HFFc6 (cell line): ENCODE measurements around the gene ACAA1. TPM values are rescaled to one million over a fixed set of nuclear protein-coding genes. Genes with fewer than 3 reads are reported as not detected.
A peak's percentile ranks its signal among the peaks of the same experiment; 100 is the strongest.

Experiments used
- DNase-seq: peaks from one replicate; pipeline ENCODE4 v3.0.0-alpha.2; 2018
- H3K27ac Mint-ChIP-seq: 2 replicates; pipeline ENCODE4 v1.8.0; 2020; ENCODE audit warnings: mild to moderate bottlenecking, mixed read lengths
- H3K27me3 Mint-ChIP-seq: 2 replicates; pipeline ENCODE4 v1.8.0; 2021; ENCODE audit warnings: mild to moderate bottlenecking, moderate library complexity, mixed read lengths; ENCODE audit not compliant: insufficient read depth
- H3K36me3 Mint-ChIP-seq: 2 replicates; pipeline ENCODE4 v1.8.0; 2021; ENCODE audit warnings: low read depth, mixed read lengths
- H3K4me1 Mint-ChIP-seq: 2 replicates; pipeline ENCODE4 v1.8.0; 2020; ENCODE audit warnings: low read depth, mixed read lengths
- H3K4me3 Mint-ChIP-seq: 2 replicates; pipeline ENCODE4 v1.8.0; 2020; ENCODE audit warnings: mild to moderate bottlenecking, moderate library complexity, mixed read lengths
- H3K9me3 Mint-ChIP-seq: 2 replicates; pipeline ENCODE4 v1.8.0; 2020; ENCODE audit warnings: mild to moderate bottlenecking, mixed read lengths
- CTCF ChIP-seq: fragments of 200-600 bp; sonication (generic); IDR thresholded peaks from 2 replicates; pipeline ENCODE4 v1.5.0; 2021; ENCODE audit warnings: antibody characterized with exemption, mild to moderate bottlenecking
- total RNA-seq, 6 experiments: library from RNA; stranded (reverse); fragmentation: NEBNext Ultra II Directional; extraction: Animal tissue kit (Norgen Biotek cat#: 25700); gene quantifications; 2 replicates in 1 of 6; 3 replicates in 5 of 6; pipeline ENCODE4 v1.2.3, GENCODE V29; 2021

The ACAA1 gene
- total RNA-seq, 6 experiments from 2014 or later: 45.1 to 60.9 (median 52.1) TPM

GRCh38 chr3:38152609-38153008 lies 15.7 kb upstream of the ACAA1 start:
- Mint-ChIP-seq H3K4me3 (no peak overlapping the region), H3K27ac (no peak overlapping the region), H3K36me3 (no peaks in the 10 kb centered on the region), H3K27me3 (no peaks in the 10 kb centered on the region), H3K4me1 (peaks cover 39% of the 10 kb centered on the region), H3K9me3 (0 out of 2 replicates have a peak, but pooled peaks cover under 1% of the 10 kb centered on the region)
- DNase-seq: no peak
- TF ChIP-seq CTCF: no peak

- H3K27me3 Mint-ChIP-seq: no peaks in the 10 kb centered on the region
- no peak overlapping the region for H3K4me3 Mint-ChIP-seq
- peak; percentile 21 for DNase-seq
These were observed 14.8 kb upstream of the ACAA1 start for GRCh38 chr3:38151667-38152265.

GRCh38 chr3:38150780-38151528 lies 14.0 kb upstream of the ACAA1 start:
- H3K9me3 Mint-ChIP-seq: peaks cover 17% of the 10 kb centered on the region

More at GRCh38 chr3:38151667-38152265, 14.8 kb upstream of the ACAA1 start:
- peaks cover 39% of the 10 kb centered on the region for H3K4me1 Mint-ChIP-seq
- H3K27ac Mint-ChIP-seq: no peak overlapping the region
- peaks cover 2% of the 10 kb centered on the region; the same call in 1 of the 2 replicates for H3K36me3 Mint-ChIP-seq
- peaks cover 9% of the 10 kb centered on the region for H3K9me3 Mint-ChIP-seq
- TF ChIP-seq CTCF: no peak

DNA sequence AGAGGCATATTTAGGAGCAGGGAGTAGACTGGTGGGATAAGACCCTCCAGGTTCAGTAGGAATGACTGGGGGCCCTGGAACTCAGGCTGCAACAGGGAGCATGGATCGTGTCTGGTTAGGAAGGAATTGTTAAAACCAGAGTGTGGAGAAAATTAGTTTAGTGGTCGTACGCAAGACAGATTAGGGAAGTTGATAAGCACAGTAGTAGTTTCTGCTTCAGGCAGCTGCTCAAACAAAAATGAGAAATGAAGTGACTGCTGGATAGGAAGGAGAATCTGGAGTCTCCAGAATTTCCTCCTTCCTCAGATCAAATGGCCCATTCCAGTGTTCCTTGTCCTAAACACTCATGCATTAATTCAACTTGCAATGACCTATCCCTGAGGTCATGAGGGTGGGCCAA lies 12.8 kb upstream of the ACAA1 start:
- H3K27me3 Mint-ChIP-seq: peaks cover 3% of the 10 kb centered on the region; the same call in 1 of the 2 replicates

More at GRCh38 chr3:38150780-38151528, 14.0 kb upstream of the ACAA1 start:
- peak; percentile 47 for TF ChIP-seq CTCF
- Mint-ChIP-seq H3K27ac (no peak overlapping the region), H3K4me3 (no peak overlapping the region), H3K4me1 (peaks cover 39% of the 10 kb centered on the region), H3K27me3 (no peaks in the 10 kb centered on the region), H3K36me3 (peaks cover 8% of the 10 kb centered on the region)
- no peak for DNase-seq

DNA sequence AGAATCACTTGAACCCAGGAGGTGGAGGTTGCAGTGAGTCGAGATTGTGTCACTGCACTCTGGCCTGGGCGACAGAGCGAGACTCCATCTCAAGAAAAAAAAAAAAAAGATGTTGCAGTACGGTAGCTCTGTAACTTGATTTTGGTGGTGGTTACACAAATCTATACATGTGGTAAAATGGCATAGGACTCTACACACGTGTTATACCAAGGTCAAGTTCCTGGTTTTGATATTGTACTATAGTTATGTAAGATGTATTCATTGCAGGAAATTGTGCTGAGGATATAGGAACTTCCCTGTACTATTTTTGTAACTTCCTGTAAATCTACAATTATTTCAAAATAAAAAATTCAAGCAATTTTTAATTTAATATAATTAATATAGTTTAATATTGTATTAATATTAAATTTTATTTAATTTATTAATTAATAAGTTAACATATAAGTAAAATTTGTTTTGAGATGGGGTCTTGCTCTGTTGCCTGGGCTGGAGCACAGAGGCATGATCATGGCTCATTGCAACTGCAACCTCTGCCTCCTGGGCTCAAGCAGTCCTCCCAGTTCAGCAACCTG lies 11.5 kb upstream of the ACAA1 start:
- Mint-ChIP-seq H3K36me3 (peaks cover 8% of the 10 kb centered on the region), H3K9me3 (peaks cover 21% of the 10 kb centered on the region), H3K4me3 (no peak overlapping the region), H3K27me3 (peaks cover 7% of the 10 kb centered on the region; the same call in 1 of the 2 replicates), H3K27ac (no peak overlapping the region), H3K4me1 (peaks cover 26% of the 10 kb centered on the region)
- no peak for DNase-seq
- TF ChIP-seq CTCF: no peak

More for the DNA sequence above, 12.8 kb upstream of the ACAA1 start:
- Mint-ChIP-seq H3K27ac (no peak overlapping the region), H3K36me3 (peaks cover 8% of the 10 kb centered on the region), H3K4me1 (peaks cover 39% of the 10 kb centered on the region), H3K4me3 (no peak overlapping the region), H3K9me3 (peaks cover 21% of the 10 kb centered on the region)
- DNase-seq: no peak
- TF ChIP-seq CTCF: no peak
